H1 (cell line): ENCODE data around the gene BTBD10. TPM values are rescaled to one million over a fixed set of nuclear protein-coding genes. Genes with fewer than 3 reads are reported as not detected.

Source experiments
- CTCF ChIA-PET: fragments of 300-600 bp; sonication (Branson Sonifier 250); formaldehyde crosslinking; loops from one replicate; lab custom pipeline; 2021; ENCODE audit not compliant: partially characterized antibody; lab: Charles Lee
- POLR2A ChIA-PET: fragments of 300-600 bp; sonication (Branson Sonifier 250); formaldehyde crosslinking; loops from one replicate; lab custom pipeline; 2021; ENCODE audit warnings: inconsistent platforms; ENCODE audit not compliant: partially characterized antibody; lab: Charles Lee
- DNase-seq, 2 experiments: peaks; one replicate each; pipeline versions ENCODE4 v3.0.0 to v3.0.0-alpha.2; 2010 to 2022; ENCODE audit warnings: low spot score in 2 of 2, low read depth in 1 of 2, mixed read lengths in 1 of 2
- FAIRE-seq: peaks from 2 replicates; lab custom pipeline; 2011; peaks lifted over from hg19 to GRCh38; lab: Jason Lieb, UNC
- H2AFZ ChIP-seq: 2 replicates; pipeline ENCODE4 v1.8.1; 2012; ENCODE audit warnings: low read length, inconsistent platforms
- H2AK5ac ChIP-seq: 2 replicates; pipeline ENCODE4 v1.6.1; 2013; ENCODE audit warnings: low read depth, low read length
- H2BK120ac ChIP-seq: replicated peaks from 2 replicates; pipeline ENCODE3; 2013; ENCODE audit warnings: low read depth, low read length, inconsistent platforms
- H2BK12ac ChIP-seq: 2 replicates; pipeline ENCODE4 v1.6.1; 2013; ENCODE audit warnings: low read depth, low read length
- H2BK15ac ChIP-seq: 2 replicates; pipeline ENCODE4 v1.6.1; 2013; ENCODE audit warnings: low read length
- H2BK20ac ChIP-seq: 2 replicates; pipeline ENCODE4 v1.6.1; 2013; ENCODE audit warnings: low read length
- H2BK5ac ChIP-seq: 2 replicates; pipeline ENCODE4 v1.6.1; 2013; ENCODE audit warnings: low read depth, low read length
- H3K14ac ChIP-seq: 2 replicates; pipeline ENCODE4 v1.6.1; 2013; ENCODE audit warnings: inconsistent platforms; ENCODE audit not compliant: insufficient read length
- H3K18ac ChIP-seq: 2 replicates; pipeline ENCODE4 v1.6.1; 2013; ENCODE audit warnings: low read length; ENCODE audit errors: extremely low read depth
- H3K23ac ChIP-seq: 2 replicates; pipeline ENCODE4 v1.6.1; 2013; ENCODE audit warnings: inconsistent platforms; ENCODE audit not compliant: insufficient read length
- H3K23me2 ChIP-seq: 2 replicates; pipeline ENCODE4 v1.6.1; 2013; ENCODE audit warnings: low read depth, low read length
- H3K27ac ChIP-seq: 2 replicates; pipeline ENCODE4 v1.6.1; 2011; ENCODE audit warnings: low read depth, low read length, inconsistent platforms
- H3K27me3 ChIP-seq, 4 experiments: replicated peaks in 1 of 4; 1 replicate in 1 of 4; 2 replicates in 3 of 4; pipeline versions ENCODE4 v1.6.1 to v1.8.1; 2011 to 2013; ENCODE audit warnings: low read length in 3 of 4, mild to moderate bottlenecking in 3 of 4, inconsistent platforms in 2 of 4, mixed read lengths in 2 of 4, moderate library complexity in 1 of 4; ENCODE audit not compliant: control insufficient read depth in 3 of 4, insufficient read depth in 3 of 4; ENCODE audit errors: extremely low read depth in 1 of 4
- H3K36me3 ChIP-seq, 4 experiments: 2 replicates each; pipeline versions ENCODE4 v1.6.1 to v1.8.1; 2011 to 2013; ENCODE audit warnings: mild to moderate bottlenecking in 4 of 4, low read length in 3 of 4, moderate library complexity in 2 of 4, control low read depth in 1 of 4, inconsistent platforms in 1 of 4; ENCODE audit not compliant: insufficient read depth in 4 of 4, control insufficient read depth in 2 of 4
- H3K4ac ChIP-seq: replicated peaks from 2 replicates; pipeline ENCODE3; 2013; ENCODE audit warnings: low read length, low read depth, mixed read lengths, inconsistent platforms; ENCODE audit not compliant: insufficient read length
- H3K4me1 ChIP-seq, 4 experiments: replicated peaks in 1 of 4; 1 replicate in 1 of 4; 2 replicates in 3 of 4; pipeline versions ENCODE4 v1.6.1 to v1.8.1; 2011 to 2013; ENCODE audit warnings: low read length in 3 of 4, inconsistent platforms in 2 of 4, mixed read lengths in 1 of 4; ENCODE audit not compliant: insufficient read depth in 4 of 4, control insufficient read depth in 3 of 4
- H3K4me2 ChIP-seq, 2 experiments: 2 replicates each; pipeline versions ENCODE4 v1.6.1 to v1.8.1; 2011 to 2013; ENCODE audit warnings: low read depth in 2 of 2, low read length in 2 of 2, control low read depth in 1 of 2, inconsistent platforms in 1 of 2, mild to moderate bottlenecking in 1 of 2; ENCODE audit not compliant: insufficient read depth in 1 of 2
- H3K4me3 ChIP-seq, 4 experiments: fragments of 200-600, 300-600 bp in 1 of 4; sonication (generic), shearing (Covaris generic), sonication (Bioruptor Twin) in 1 of 4; 2 replicates each; pipeline versions ENCODE4 v1.5.1 to v1.8.1; 2011 to 2016; ENCODE audit warnings: low read length in 4 of 4, low read depth in 3 of 4, control low read depth in 2 of 4, inconsistent platforms in 2 of 4, mild to moderate bottlenecking in 2 of 4, mixed read lengths in 1 of 4, moderate library complexity in 1 of 4; ENCODE audit not compliant: insufficient read depth in 2 of 4; ENCODE audit errors: extremely low read depth in 1 of 4
- H3K56ac ChIP-seq: replicated peaks from 2 replicates; pipeline ENCODE3; 2013; ENCODE audit warnings: low read depth, mild to moderate bottlenecking, mixed read lengths, low read length, inconsistent platforms; ENCODE audit not compliant: insufficient read length
- H3K79me1 ChIP-seq: 2 replicates; pipeline ENCODE4 v1.6.1; 2013; ENCODE audit warnings: low read depth, low read length, control low read depth
- H3K79me2 ChIP-seq, 2 experiments: 2 replicates each; pipeline versions ENCODE4 v1.6.1 to v1.8.1; 2012 to 2013; ENCODE audit warnings: low read length in 2 of 2, mild to moderate bottlenecking in 2 of 2, inconsistent platforms in 1 of 2; ENCODE audit not compliant: insufficient read depth in 2 of 2, control insufficient read depth in 1 of 2
- H3K9ac ChIP-seq, 4 experiments: replicated peaks in 1 of 4; 1 replicate in 1 of 4; 2 replicates in 3 of 4; pipeline versions ENCODE4 v1.6.1 to v1.8.1; 2011 to 2013; ENCODE audit warnings: low read depth in 3 of 4, low read length in 3 of 4, control low read depth in 2 of 4, mild to moderate bottlenecking in 2 of 4, moderate library complexity in 2 of 4, inconsistent platforms in 1 of 4; ENCODE audit errors: extremely low read depth in 1 of 4
- H3K9me3 ChIP-seq, 2 experiments: 2 replicates each; pipeline versions ENCODE4 v1.6.1 to v1.8.1; 2012 to 2013; ENCODE audit warnings: mild to moderate bottlenecking in 2 of 2, moderate library complexity in 2 of 2, control low read depth in 1 of 2, inconsistent platforms in 1 of 2, low read depth in 1 of 2, low read length in 1 of 2, mixed read lengths in 1 of 2; ENCODE audit not compliant: insufficient read depth in 2 of 2
- H4K20me1 ChIP-seq, 2 experiments: replicated peaks in 1 of 2; 2 replicates each; pipeline versions ENCODE3 to v1.8.1; 2011 to 2013; ENCODE audit warnings: inconsistent platforms in 2 of 2, low read length in 2 of 2, mild to moderate bottlenecking in 1 of 2; ENCODE audit not compliant: insufficient read depth in 2 of 2, control insufficient read depth in 1 of 2
- H4K5ac ChIP-seq: 2 replicates; pipeline ENCODE4 v1.6.1; 2013; ENCODE audit warnings: low read length, low read depth, mixed read lengths, inconsistent platforms; ENCODE audit not compliant: insufficient read length
- H4K8ac ChIP-seq: 2 replicates; pipeline ENCODE4 v1.8.0; 2013; ENCODE audit warnings: mild to moderate bottlenecking, moderate library complexity, low read length, inconsistent platforms; ENCODE audit not compliant: insufficient read depth; ENCODE audit errors: extremely low read depth
- H4K91ac ChIP-seq: replicated peaks from 2 replicates; pipeline ENCODE3; 2013; ENCODE audit warnings: low read length, mixed read lengths, inconsistent platforms; ENCODE audit not compliant: insufficient read length
- BRCA1 ChIP-seq: IDR thresholded peaks from 2 replicates; pipeline ENCODE4 v1.6.1; 2012; ENCODE audit warnings: low read depth, low read length, improper control_type of control experiment
- CEBPB ChIP-seq: IDR thresholded peaks from 2 replicates; pipeline ENCODE4 v1.6.1; 2012; ENCODE audit warnings: low read depth, low read length
- POLR2A ChIP-seq, 2 experiments: IDR thresholded peaks; 1 replicate in 1 of 2; 2 replicates in 1 of 2; pipeline ENCODE4 v1.6.1; 2011; ENCODE audit warnings: low read depth in 2 of 2, low read length in 2 of 2, mild to moderate bottlenecking in 2 of 2; ENCODE audit errors: control extremely low read depth in 1 of 2
- RNF2 ChIP-seq: fragments of 200-900, 300-1000 bp; sonication (generic); IDR thresholded peaks from 2 replicates; pipeline ENCODE4 v1.7.1; 2016; ENCODE audit warnings: borderline replicate concordance, low read depth, mild to moderate bottlenecking, antibody characterized with exemption, low read length; ENCODE audit not compliant: poor library complexity, severe bottlenecking; ENCODE audit errors: missing control alignments
- SUZ12 ChIP-seq: fragments of 200-600 bp; sonication (generic); IDR thresholded peaks from 2 replicates; pipeline ENCODE4 v1.6.1; 2012; ENCODE audit warnings: mild to moderate bottlenecking, inconsistent platforms, low read length, moderate library complexity, mixed read lengths
- WGBS, 2 experiments: shearing (Covaris generic) in 1 of 2; methylation state at CpG; one replicate each; pipeline versions ENCODE4 v1.1.6 to v1.1.7; 2013 to 2015; ENCODE audit warnings: low lambda C conversion rate in 2 of 2, mixed read lengths in 2 of 2, inconsistent platforms in 1 of 2, low coverage in 1 of 2, missing lambda C conversion rate in 1 of 2; ENCODE audit not compliant: insufficient replicate concordance in 2 of 2, insufficient coverage in 1 of 2, insufficient read length in 1 of 2; ENCODE audit errors: extremely low coverage in 1 of 2, missing lambda C conversion rate in 1 of 2; 5-methylcytosine and 5-hydroxymethylcytosine counted together
- polyA plus RNA-seq, 7 experiments: library from polyadenylated mRNA; depleted of rRNA in 3 of 7; stranded (reverse) in 5 of 7; unstranded in 2 of 7; fragments of >200 nt in 5 of 7; fragments of 200-250 nt in 2 of 7; gene quantifications; 1 replicate in 5 of 7; 2 replicates in 1 of 7; 4 replicates in 1 of 7; pipeline versions ENCODE4 v1.2.1 to v1.2.3, GENCODE V29; 2011 to 2013; ENCODE audit warnings: missing spikeins in 2 of 7, mixed read lengths in 2 of 7
- total RNA-seq: library from RNA; stranded (reverse); fragmentation: NEBNext Ultra II Directional; extraction: Animal tissue kit (Norgen Biotek cat#: 25700); gene quantifications from 2 replicates; pipeline ENCODE4 v1.2.1, GENCODE V29; 2021

Gene BTBD10
- total and polyA plus RNA-seq, 2 of the 8 experiments (the other 6 are each of a cell fraction or from before 2014, with no cell fraction given): 13.8 to 22.2 TPM

DNA sequence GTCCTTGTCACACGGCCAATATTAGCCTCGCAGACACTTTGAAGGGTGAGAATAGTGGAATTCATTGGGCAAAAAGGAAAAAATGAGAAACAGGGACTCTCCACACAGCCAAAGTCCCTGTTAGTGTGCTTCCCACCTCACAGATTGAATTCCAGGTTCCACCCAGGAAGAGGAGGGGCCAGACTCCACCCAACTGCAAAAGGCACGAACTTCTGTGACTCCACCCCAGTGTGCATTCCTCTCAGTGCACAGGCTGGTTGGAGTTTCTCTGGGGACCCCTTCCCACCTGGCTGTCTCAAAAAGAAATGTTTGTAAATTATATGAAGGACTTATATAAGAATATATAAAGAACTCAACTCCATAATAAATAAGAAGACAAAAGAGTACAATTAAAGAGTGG, 12.1 kb upstream of the BTBD10 start:
- Histone ChIP-seq H3K23ac (no peak overlapping the region), H4K20me1 (no peaks in the 10 kb centered on the region), H3K36me3 (no peaks in the 10 kb centered on the region), H3K23me2 (no peaks in the 10 kb centered on the region), H2BK5ac (no peak overlapping the region), H3K18ac (no peak overlapping the region), H3K14ac (no peak overlapping the region), H3K4ac (no peak overlapping the region), H2BK12ac (no peak overlapping the region), H3K9ac (no peak overlapping the region), H3K9me3 (peaks cover 2 to 6% of the 10 kb centered on the region in 2 experiments; a peak in 2 of 4 replicates), H2BK120ac (no peak overlapping the region), H3K4me1 (peaks cover 0 to 9% (median 4%) of the 10 kb centered on the region in 4 experiments; a peak in 3 of 7 replicates), H2AFZ (no peak overlapping the region), H4K5ac (no peak overlapping the region), H3K4me2 (no peak overlapping the region), H3K4me3 (no peak overlapping the region), H3K56ac (no peak overlapping the region), H3K27me3 (no peaks in the 10 kb centered on the region), H2BK15ac (no peak overlapping the region), H2BK20ac (no peak overlapping the region), H4K91ac (no peak overlapping the region), H3K27ac (no peak overlapping the region), H4K8ac (no peak overlapping the region), H3K79me2 (no peaks in the 10 kb centered on the region), H3K79me1 (no peaks in the 10 kb centered on the region), H2AK5ac (no peak overlapping the region)
- TF ChIP-seq CEBPB (no peak), POLR2A (IDR thresholded peaks at IDR 0.05; ENCODE audit: control extremely low read depth in 1 of 2, low read depth in 2 of 2, low read length in 2 of 2) (no peak), RNF2 (no peak), SUZ12 (no peak), BRCA1 (no peak)
- ChIA-PET POLR2A (no interaction called here), CTCF (interaction anchor here (1.0 to 4.4 kb wide), 2 partner anchors 12 to 142 kb away, joined by 3 to 41 read pairs; no protein-coding TSS in a partner anchor)
- 89% methylated on average over 3 of the region's 3 CpGs; no CpG with 5 or more reads in 1 of the 2 experiments for WGBS, 2 experiments
- DNase-seq (no peak), FAIRE-seq (no peak)
